Measurements from ENCODE around the gene TARBP2. TPM values are rescaled to one million over a fixed set of nuclear protein-coding genes. Genes with fewer than 3 reads are reported as not detected.

TARBP2 gene
- total RNA-seq, 1 experiment from 2014 or later: 47.0 TPM

DNA sequence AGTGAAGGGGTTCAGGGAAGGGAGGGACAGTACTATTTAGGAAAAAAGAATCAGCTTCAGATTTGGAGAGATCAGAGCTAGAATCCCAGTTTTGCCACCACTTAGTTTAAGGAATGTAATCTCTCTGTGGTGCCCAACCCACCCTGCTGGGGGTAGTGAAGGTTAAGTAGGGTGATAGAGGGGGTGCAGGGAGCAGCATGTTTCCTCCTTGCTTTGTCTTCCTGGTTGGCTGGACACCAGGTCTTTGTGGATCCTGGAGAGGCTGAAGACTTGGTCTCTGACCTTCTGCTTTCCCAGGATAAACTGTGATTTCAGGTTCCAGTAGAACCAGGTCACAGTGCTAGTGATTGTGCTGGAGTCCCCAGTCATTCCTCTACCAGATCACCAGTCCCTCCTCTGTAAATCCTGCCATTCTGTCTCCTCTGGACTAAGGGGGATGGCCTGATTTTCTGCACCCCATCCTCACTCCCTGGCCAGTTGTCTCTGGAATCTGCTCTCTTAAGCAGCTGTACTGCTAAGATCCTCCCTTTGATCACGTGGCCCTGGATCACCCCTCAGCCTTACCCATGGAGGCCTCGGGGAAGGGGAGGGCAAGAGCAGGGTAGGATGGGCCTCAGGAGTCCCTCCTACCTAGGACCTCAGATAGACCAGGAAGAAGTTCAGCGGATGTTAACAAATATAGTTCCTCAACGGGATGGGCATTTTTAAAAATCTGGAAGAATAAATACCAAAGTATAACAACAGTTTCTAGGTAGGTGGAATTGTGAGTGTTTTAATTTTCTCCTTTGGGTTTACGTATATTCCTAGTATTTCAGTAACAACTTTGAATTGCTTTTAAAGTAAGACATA, 5.0 kb upstream of the TARBP2 start:
- peak; percentile 69 for DNase-seq (ENCODE audit: low spot score)

DNA sequence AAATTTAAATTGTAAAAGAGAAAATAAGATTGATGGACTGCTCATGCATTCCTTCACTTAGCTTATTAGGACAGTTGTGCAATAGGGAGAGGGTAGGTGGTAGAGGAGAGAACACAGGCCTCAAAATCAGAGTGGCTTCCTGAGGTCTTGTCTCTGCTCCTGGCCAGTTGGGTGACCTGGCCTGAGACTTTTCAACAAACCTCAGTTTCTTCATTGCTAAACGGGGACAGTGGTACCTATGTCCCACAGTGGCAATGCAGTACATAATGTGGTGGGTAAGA, 4.4 kb upstream of the TARBP2 start:
- no peak for DNase-seq (ENCODE audit: low spot score)

DNA sequence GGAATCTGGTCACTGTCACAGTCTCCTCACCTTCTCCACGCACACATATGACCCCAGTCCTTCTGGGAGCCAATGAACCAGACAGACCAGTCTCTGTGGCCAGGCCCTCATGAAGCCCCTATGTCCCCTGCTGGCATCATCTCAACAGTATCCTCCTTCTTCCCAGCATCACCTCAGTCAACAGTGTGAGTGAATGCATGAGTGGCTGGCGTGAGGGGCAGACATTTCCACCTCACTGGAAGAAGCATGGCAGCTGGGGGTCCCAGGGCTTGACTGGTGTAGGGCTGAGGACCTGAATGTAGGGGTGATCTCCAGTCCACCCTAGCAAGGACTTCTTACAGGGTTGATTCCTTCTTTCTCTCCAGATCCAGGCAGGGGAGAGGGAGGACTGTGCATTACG, 3.6 kb upstream of the TARBP2 start:
- no peak for DNase-seq (ENCODE audit: low spot score)

DNA sequence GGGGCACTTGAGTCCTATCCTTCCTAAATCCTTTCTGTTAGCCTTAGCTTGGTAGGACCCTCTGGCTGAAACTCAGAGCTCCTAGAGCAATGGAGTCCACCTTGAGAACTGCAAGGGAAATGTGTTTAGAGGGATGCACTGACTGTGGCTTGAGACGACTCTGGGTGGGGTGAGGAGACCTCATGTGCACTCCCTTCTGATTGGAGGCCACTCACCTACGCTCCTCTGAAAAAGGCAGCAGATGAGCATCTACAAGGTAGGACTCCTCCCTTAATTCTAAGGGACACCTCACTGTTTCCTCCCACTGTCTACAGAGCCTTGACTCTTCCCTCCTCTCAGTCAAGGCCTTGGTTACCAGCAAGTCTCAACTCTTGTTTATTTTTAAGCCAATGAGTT, 2.9 kb upstream of the TARBP2 start:
- DNase-seq (ENCODE audit: low spot score): no peak

DNA sequence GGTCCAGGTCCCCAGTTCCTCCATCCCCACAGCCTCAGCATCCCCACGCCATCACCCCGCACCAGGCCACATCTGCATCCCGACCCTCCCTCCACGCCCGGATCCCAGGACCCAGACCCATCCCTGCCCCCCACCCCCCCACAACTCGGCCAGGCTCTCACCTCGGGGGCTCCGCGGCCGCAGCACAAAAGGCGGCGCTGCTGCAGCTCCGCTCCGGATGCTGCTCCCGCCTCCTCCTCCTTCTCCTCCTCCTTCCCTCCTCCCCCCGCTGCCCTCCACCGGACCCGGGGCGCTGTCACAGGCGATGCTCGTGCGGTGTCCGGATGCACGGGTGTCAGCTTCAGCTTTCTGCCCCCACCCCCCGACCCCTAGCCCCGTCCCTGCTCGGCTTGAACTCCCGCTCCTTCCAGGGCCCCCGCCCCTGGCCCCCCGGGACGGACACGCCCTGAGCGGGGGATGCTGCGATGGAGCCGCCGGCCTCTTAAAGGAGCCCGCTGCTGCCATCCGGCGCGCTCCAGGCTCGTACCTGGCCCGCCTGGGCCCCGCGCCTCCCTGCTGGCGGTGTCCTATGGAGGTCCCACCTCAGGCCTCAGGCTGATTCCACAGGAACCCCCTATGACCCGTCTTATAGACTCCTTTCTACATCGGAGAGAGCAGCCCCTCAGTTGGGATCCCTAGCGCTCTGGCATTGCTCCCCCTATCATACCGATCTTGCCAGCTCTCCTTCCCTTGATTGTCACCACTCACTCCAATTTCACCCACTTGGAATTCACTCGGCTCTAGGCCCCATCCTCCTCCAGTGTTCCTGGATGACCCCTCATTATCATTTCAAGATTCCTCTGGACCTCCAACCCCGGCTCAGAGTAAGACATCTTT, 1.6 kb upstream of the TARBP2 start, which contains the start of gene MAP3K12:
TSS of gene MAP3K12 (minus strand) at position 193 of the 876 bp plus-strand sequence. CDS start 12,067 bp downstream, outside the sequence.
- peak; percentile 68 for DNase-seq (ENCODE audit: low spot score)

DNA sequence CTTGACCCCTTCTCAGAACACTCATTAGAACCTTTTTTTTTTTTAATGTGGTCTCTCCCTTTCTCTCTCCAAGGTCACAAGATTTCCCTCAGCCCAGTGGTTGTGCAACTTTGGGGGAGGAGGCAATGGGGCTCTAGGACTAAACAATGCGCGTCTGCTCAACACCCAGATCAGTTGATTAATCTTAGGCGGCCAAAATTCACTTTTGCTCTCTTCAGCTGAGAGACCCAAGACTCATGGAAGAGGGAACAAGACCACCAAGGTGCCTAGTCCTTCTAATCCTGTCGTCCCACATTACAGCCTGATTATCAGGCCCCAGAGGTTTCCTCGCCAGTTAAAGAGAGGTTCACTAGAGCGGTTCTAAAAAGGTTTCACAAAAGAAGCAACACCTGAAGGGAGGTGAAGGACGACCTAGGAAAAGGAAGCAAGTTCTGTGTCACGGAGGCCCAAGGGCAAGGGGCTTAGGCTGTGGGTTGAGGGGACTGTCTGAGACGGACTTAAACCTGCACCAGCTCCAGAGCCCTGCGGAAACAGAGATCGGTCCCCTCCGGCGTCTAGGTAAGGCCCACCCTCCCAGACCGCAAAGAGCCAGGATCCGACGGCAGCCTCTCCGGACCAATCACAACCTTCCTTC, 824 bp upstream of the TARBP2 start:
- DNase-seq (ENCODE audit: low spot score): peak; percentile 60

DNA sequence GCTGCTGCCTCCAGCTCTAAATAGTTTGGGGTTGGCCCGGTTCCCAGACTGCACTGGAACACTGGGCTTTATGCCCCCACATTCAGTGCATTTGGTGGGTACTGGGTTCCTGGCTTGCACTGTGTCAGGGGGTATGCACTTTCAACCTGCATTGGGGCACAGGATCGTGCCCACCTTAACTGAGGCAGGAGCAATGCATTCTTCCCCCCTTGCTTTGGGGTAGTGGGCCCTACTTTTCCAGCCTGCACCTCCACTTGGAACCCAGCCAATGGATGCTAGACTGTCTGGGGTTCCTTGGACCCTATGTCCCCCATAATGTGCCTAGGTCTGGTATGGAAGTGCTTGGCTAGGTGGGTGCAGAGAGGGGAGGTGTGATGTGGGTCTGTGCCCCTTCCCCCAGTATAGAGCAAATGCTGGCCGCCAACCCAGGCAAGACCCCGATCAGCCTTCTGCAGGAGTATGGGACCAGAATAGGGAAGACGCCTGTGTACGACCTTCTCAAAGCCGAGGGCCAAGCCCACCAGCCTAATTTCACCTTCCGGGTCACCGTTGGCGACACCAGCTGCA, 615 bp downstream of the TARBP2 start:
- DNase-seq (ENCODE audit: low spot score): no peak

DNA sequence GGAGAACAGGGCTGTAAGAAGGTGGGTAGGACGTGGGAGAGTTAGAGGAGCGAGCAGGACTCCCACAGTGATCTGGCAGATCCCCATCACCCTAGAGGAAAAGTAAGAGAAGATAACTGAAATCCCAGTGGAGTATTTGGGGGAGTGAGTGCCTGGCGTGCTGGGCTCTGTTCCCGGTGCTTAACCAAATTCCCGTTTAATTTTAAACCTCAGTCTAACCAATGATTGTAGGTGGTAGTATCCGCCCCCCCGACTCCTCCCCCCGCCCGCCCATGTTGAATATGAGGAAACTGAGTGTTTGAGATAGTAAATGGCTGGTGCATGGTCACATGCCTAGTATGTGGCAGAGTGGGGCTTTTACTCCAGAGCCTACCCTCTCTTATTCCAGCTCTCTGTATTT, 1.2 kb downstream of the TARBP2 start:
- no peak for DNase-seq (ENCODE audit: low spot score)

DNA sequence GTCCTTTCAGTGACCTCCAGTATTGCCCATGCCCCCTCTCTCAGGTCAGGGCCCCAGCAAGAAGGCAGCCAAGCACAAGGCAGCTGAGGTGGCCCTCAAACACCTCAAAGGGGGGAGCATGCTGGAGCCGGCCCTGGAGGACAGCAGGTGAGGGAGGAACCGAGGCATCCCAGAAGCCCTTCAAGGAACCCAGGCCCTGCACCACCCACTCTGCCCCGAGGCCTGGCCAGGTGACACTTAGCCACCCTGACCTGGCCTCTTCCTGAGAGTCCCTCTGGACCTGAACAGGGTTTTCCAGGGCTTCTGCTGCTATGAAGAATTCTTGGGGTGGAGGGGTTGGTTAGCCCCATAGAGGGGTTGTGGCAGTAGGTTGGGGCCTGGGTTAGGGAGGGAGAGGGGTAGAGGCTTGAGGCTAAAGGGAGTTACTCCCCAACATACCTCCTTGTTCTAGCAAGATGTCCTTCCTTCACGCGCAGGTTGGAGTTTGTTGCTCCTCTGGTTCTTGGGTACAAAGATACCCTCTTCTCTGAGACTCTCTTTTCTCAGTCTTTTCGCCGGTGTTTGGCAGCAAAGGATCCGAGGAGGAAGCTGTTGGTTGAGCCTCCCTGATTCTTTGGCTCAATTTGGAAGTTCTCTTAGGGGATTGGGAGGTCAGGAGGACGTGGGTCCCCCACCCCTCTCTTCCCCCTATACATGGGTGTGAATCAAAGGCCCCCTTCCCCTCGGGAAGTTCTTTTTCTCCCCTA, 2.1 kb downstream of the TARBP2 start:
- no peak for DNase-seq (ENCODE audit: low spot score)

DNA sequence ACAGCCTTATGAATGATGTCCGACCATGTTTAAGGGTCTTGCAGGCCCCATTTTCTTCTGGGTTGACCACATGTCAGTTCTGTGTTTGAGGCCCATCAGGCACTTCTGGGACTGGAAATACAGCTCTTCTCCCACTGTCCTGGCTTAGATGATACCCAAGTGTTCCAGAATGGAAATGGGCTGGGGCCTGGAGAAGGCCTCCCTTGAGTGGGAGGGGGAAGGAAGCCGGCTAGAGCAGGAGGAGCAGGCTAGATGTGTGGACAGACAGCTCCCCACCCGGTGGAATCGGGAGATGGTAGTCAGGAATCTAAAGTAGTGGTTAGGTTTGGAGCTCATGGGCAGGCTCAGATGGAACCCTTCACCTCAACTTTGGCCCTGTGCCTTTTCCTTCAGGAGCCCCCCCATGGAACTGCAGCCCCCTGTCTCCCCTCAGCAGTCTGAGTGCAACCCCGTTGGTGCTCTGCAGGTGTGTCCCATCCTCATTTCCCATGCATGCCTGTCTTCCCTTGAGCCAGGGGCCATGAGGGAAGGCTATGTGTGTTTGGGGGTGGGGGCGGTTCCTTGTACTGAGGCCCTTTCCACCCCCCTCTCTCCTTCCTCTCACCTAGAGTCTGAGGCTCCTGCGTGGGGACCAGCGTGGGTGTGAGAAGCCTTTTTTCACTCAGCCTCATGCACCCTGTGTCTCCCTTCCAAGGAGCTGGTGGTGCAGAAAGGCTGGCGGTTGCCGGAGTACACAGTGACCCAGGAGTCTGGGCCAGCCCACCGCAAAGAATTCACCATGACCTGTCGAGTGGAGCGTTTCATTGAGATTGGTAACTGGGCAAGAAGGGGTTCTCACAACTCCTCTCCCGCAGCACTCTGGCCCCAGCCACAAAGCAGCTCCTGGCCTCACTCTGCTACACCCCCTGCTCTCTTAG, 3.2 kb downstream of the TARBP2 start:
- DNase-seq (ENCODE audit: low spot score): no peak

DNA sequence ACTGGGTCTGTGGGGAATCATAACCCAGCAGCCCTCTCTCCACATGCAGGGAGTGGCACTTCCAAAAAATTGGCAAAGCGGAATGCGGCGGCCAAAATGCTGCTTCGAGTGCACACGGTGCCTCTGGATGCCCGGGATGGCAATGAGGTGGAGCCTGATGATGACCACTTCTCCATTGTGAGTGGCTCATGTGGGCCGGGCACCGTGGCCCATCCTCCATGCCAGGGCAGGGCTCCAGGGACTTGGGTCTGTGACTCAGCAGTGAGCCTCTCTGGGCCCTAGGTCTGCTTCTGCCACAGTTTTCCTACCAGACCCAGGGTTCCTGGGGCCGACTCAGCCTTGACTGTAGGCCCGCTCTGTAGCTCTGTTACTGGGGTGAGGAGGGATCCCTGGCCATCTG, 4.0 kb downstream of the TARBP2 start:
- DNase-seq (ENCODE audit: low spot score): no peak

DNA sequence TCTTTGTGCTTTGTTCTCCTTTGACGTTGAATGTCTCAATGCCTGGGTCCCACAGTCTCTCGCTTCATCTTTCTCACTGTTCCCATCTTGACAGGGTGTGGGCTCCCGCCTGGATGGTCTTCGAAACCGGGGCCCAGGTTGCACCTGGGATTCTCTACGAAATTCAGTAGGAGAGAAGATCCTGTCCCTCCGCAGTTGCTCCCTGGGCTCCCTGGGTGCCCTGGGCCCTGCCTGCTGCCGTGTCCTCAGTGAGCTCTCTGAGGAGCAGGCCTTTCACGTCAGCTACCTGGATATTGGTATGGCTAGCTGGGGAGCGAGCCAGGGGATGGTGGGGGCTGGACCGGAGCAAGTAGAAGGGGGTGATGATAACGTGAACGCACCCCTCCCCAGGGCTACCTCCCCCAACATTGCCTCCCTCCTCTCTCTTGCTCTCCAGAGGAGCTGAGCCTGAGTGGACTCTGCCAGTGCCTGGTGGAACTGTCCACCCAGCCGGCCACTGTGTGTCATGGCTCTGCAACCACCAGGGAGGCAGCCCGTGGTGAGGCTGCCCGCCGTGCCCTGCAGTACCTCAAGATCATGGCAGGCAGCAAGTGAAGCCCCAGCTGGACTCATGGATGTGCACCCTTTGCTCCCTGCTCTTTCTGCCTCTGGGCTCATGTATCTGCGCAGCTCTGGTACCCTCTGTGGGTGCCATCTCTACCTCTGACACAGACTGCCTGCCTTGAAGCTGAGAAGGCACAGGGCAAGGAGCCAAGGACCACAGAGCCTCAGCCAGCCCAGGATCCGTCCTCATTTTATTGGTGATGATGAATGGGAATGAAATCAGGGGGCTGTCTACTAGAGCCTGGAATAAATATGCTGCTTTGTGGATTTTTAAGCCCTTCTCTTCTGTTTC, 4.7 kb downstream of the TARBP2 start:
- no peak for DNase-seq (ENCODE audit: low spot score)

DNA sequence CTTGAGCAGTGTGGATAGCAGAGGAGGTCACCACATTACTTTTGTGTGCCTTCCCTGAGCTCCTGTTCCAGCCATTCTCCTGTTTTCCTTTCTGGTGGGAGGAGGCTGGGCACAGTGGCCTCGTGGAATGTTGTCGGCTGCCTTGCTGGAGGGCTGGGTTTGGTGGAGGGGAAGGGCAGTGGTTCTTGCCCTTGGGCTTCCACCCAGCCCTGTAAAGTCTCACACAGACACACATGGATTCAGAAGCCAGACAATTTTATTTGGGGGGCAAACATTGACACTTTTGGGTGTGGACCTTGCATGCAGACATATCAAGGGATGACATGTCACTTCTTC, 5.3 kb downstream of the TARBP2 start:
- DNase-seq (ENCODE audit: low spot score): no peak

DNA sequence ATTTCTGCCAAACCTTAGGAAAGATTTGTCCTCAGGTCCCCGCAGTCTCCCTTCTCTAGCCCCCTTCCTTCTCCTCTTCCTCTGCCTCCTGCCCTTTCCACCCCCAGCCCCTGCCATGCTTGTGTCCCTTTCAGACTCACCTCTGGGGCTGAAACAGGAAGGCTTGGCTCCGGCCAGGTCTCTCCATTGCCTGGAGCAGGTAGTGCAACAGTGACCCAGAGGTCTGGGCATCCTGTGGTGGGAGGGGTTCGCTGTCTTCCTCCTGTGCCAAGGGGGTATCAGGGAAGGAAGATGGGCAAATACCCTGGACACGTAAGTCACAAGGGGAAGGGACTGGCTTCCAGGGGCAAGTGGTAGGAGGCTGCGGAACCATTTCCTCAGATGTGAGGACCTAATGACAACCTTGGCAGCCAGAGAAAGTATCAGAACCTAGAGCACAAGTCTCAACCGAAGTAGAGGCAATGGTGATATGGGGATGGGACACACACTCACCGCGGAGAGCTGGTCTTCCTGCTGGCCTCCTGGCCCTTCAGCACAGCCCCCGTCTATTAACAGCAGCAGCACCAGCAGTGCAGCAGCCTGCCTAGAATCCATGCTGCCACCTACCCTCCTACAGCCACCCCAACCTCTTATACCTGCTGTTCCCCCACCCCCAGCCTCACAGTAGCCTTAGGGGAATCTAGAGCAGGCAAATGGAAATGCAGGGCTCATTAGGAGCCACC, 6.0 kb downstream of the TARBP2 start, which contains the start of gene NPFF:
TSS of gene NPFF (minus strand) at position 604 of the 722 bp plus-strand sequence. CDS start at position 594, 10 bp downstream.
- DNase-seq (ENCODE audit: low spot score): no peak

DNA sequence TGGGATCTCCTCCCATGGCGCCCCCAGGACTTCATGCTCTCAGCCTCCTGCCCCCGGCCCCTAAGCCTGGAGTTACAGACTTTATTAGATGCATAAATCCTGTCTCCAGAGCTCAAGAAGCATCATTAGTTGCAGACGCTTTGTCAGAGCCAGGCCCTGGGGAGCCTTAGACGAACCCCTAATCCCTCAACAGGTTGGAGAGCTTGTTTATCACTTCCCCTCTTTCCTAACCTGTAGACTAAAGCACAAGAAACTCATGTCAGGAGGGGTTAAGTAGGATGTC, 6.5 kb downstream of the TARBP2 start:
- no peak for DNase-seq (ENCODE audit: low spot score)

DNA sequence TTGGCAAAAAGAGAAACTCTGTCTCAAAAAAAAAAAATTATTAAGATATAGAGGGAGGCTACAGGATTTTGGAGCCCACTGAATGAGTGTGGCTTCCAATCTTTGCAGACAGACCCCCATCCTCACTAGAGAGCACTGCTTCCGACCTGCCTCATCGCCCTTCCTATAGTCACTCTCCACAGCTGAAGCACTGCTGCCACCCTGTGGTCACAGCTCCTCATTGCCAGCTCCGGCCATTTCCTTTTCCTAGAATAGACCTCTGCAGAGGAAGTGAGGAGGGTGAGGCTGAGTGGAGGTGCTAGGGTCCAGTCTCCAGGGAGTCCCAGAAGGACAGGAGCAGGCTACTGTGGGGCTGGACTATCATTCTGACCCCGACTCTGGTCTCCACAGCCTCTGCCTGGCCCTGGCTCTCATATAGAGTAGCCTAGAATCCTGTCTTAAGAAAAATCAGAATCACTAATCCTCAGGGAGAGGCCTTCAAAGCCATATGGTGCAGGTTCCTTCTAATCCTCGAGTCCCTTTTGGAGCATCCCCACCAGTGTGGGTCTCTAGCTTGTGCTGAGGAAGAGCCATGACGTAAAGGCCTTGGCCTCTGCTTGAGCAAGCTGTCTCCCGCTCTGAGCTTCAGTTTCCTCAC, 7.6 kb downstream of the TARBP2 start:
- peak; percentile 72 for DNase-seq (ENCODE audit: low spot score)

DNA sequence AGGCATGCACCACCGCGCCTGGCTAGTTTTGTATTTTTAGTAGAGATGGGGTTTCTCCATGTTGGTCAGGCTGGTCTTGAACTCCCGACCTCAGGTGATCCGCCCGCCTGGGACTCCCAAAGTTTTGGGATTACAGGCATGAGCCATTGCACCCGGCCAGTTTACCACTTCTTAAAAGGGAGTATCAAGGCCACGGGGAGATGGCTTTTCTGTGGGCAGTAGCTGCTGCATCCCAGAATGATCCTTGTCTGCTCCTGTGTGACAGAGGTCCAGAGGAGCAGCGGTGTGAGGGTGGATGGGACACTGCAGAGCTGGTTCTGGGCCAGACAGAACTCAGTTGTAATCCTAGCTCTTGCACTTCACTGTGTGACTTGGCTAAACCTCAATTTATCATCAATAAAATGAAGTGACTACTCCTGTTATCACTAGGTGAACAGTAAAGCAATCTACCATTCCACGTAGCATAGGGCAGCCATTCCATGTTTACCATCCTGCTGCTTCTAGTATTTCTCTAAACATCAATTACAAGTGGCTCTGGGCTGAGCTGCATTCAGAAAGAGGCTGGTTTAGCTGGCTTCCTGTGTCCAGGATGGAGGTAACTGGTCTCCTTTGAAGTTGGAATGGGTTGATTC, 9.2 kb downstream of the TARBP2 start:
- no peak for DNase-seq (ENCODE audit: low spot score)

Data from H4 (cell line).